Vagina (tissue), 2 donors: ENCODE results near the gene TENM4. TPM values are rescaled to one million over a fixed set of nuclear protein-coding genes. Genes with fewer than 3 reads are reported as not detected.

Source experiments
- DNase-seq, 2 donors: peaks; one replicate each; pipeline ENCODE4 v3.0.0-alpha.2; 2017; ENCODE audit errors: extremely low spot score in 2 of 2
- H3K27ac ChIP-seq: fragments of 200-600 bp; sonication (generic); one replicate; pipeline ENCODE4 v1.5.1; 2019
- H3K27me3 ChIP-seq: fragments of 200-600 bp; sonication (generic); one replicate; pipeline ENCODE4 v1.5.1; 2019
- H3K36me3 ChIP-seq, 2 donors: fragments of 200-600 bp; sonication (generic); one replicate each; pipeline ENCODE4 v1.5.1; 2017 to 2019
- H3K4me1 ChIP-seq: fragments of 200-600 bp; sonication (generic); one replicate; pipeline ENCODE4 v1.5.1; 2019
- H3K4me3 ChIP-seq, 2 donors: fragments of 200-600 bp; sonication (generic); 1 replicate in 1 of 2; 2 replicates in 1 of 2; pipeline ENCODE4 v1.5.1; 2016 to 2019
- H3K9me3 ChIP-seq: fragments of 200-600 bp; sonication (generic); one replicate; pipeline ENCODE4 v1.5.1; 2019
- POLR2A ChIP-seq, 2 donors: fragments of 450-650 bp; IDR thresholded peaks; one replicate each; pipeline ENCODE4 v1.6.1; 2017; ENCODE audit warnings: antibody characterized with exemption in 2 of 2, mild to moderate bottlenecking in 2 of 2, moderate library complexity in 2 of 2
- POLR2AphosphoS5 ChIP-seq, 2 donors: sonication (generic); formaldehyde crosslinking; IDR thresholded peaks; one replicate each; pipeline ENCODE4 v1.9.0; 2017; ENCODE audit warnings: antibody characterized with exemption in 2 of 2, mild to moderate bottlenecking in 2 of 2, low read depth in 1 of 2; ENCODE audit not compliant: insufficient read depth in 1 of 2
- intact Hi-C: fragments of 100-400 bp; cut with DNase I; formaldehyde crosslinking; loops from one replicate; pipeline ENCODE4 v1.15.1; 2023
- total RNA-seq: library from RNA; depleted of rRNA; stranded (reverse); fragments of >200 nt; gene quantifications from one replicate; pipeline ENCODE4 v1.2.3, GENCODE V29; 2016
- TF ChIP-seq, protein P1 (sequence below), 3 experiments: fragments of 450-650 bp in 2 of 3; fragments of 200-600 bp in 1 of 3; sonication (generic) in 1 of 3; IDR thresholded peaks; one replicate each; pipeline ENCODE4 v1.5.1; 2017 to 2019; ENCODE audit warnings: antibody characterized with exemption in 3 of 3, mild to moderate bottlenecking in 2 of 3, moderate library complexity in 2 of 3

TENM4 gene
- total RNA-seq, 1 donor from 2014 or later, result 12.5 TPM

DNA sequence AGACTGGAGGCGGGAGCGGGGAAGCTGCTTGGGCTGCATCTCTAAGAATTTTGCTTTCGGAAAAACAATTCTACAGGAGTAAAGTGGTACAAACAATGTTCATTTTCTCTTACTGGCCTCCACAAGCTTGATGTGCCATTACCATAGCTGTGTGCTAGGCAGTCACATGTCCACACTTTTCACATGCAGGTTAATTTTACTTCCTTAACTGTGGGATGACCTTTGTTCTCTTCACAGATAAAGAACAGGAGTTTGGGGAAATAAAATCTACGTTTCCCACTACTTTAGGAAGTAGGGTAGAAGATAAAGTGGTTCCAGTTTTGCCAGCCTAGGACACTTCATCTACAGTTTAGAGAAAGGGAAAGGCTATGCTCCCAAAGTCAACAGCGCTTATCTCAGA is 539.0 kb downstream of the TENM4 start:
- TF ChIP-seq POLR2AphosphoS5 (IDR thresholded peaks at IDR 0.05; ENCODE audit: insufficient read depth in 1 of 2, low read depth in 1 of 2) (no peak), POLR2A (IDR thresholded peaks at IDR 0.05) (no peak)
- TF ChIP-seq, protein P1, sequence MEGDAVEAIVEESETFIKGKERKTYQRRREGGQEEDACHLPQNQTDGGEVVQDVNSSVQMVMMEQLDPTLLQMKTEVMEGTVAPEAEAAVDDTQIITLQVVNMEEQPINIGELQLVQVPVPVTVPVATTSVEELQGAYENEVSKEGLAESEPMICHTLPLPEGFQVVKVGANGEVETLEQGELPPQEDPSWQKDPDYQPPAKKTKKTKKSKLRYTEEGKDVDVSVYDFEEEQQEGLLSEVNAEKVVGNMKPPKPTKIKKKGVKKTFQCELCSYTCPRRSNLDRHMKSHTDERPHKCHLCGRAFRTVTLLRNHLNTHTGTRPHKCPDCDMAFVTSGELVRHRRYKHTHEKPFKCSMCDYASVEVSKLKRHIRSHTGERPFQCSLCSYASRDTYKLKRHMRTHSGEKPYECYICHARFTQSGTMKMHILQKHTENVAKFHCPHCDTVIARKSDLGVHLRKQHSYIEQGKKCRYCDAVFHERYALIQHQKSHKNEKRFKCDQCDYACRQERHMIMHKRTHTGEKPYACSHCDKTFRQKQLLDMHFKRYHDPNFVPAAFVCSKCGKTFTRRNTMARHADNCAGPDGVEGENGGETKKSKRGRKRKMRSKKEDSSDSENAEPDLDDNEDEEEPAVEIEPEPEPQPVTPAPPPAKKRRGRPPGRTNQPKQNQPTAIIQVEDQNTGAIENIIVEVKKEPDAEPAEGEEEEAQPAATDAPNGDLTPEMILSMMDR (IDR thresholded peaks at IDR 0.05), result no peak
- no peak for DNase-seq
- Histone ChIP-seq H3K27me3 (no peaks in the 10 kb centered on the region), H3K36me3 (no peaks in the 10 kb centered on the region), H3K27ac (no peak overlapping the region), H3K4me3 (no peak overlapping the region), H3K4me1 (no peaks in the 10 kb centered on the region), H3K9me3 (no peaks in the 10 kb centered on the region)
- intact Hi-C loops, result no loop called here

- Histone ChIP-seq H3K27ac (no peak overlapping the region), H3K4me3 (no peak overlapping the region), H3K9me3 (no peaks in the 10 kb centered on the region), H3K27me3 (no peaks in the 10 kb centered on the region), H3K4me1 (no peaks in the 10 kb centered on the region), H3K36me3 (no peaks in the 10 kb centered on the region)
- intact Hi-C loops, result no loop called here
- no peak for TF ChIP-seq POLR2A (IDR thresholded peaks at IDR 0.05)
- TF ChIP-seq POLR2AphosphoS5 (IDR thresholded peaks at IDR 0.05; ENCODE audit: insufficient read depth in 1 of 2, low read depth in 1 of 2), result no peak
- TF ChIP-seq, protein P1 (IDR thresholded peaks at IDR 0.05), result no peak
- no peak for DNase-seq
Measured at GRCh38 chr11:78898266-78898775, 542.5 kb downstream of the TENM4 start.

GRCh38 chr11:78893996-78894395 is 546.8 kb downstream of the TENM4 start:
- TF ChIP-seq POLR2AphosphoS5 (IDR thresholded peaks at IDR 0.05; ENCODE audit: insufficient read depth in 1 of 2, low read depth in 1 of 2), result no peak
- TF ChIP-seq, protein P1 (IDR thresholded peaks at IDR 0.05), result no peak
- TF ChIP-seq POLR2A (IDR thresholded peaks at IDR 0.05), result no peak
- Histone ChIP-seq H3K9me3 (no peaks in the 10 kb centered on the region), H3K36me3 (no peaks in the 10 kb centered on the region), H3K27me3 (no peaks in the 10 kb centered on the region), H3K4me1 (no peaks in the 10 kb centered on the region), H3K4me3 (no peak overlapping the region), H3K27ac (no peak overlapping the region)
- intact Hi-C loops, result no loop called here
- no peak for DNase-seq

GRCh38 chr11:78889698-78890097 is 551.1 kb downstream of the TENM4 start:
- intact Hi-C loops, result no loop called here
- H3K36me3 ChIP-seq, result no peaks in the 10 kb centered on the region

DNA sequence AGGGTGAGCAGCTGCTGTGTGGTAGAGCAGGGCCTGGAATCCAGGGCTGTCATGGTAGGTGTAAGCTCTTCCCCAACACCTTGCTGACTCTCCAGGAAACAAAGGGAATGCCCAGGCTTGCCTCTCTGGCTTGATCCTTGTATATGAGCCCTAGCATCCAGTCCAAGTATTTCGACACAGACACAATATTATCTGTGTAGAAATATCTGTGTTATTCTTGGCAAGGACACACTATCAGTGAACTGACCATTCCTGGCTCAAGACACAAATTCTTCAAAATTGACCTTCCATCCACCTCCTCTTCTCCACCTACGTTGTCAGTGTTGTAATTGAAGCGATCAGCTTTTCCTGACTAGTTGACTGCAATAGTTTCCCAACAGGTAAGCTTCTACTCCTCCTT is 554.2 kb downstream of the TENM4 start:
- no peaks in the 10 kb centered on the region for H3K36me3 ChIP-seq
- no peak for DNase-seq
- intact Hi-C loops, result no loop called here
- H3K4me1 ChIP-seq, result no peaks in the 10 kb centered on the region
- no peaks in the 10 kb centered on the region for H3K9me3 ChIP-seq
- H3K27me3 ChIP-seq, result no peaks in the 10 kb centered on the region
- H3K4me3 ChIP-seq, result no peak overlapping the region
- H3K27ac ChIP-seq, result no peak overlapping the region
- TF ChIP-seq, protein P1 (IDR thresholded peaks at IDR 0.05), result no peak
- TF ChIP-seq POLR2A (IDR thresholded peaks at IDR 0.05) (no peak), POLR2AphosphoS5 (IDR thresholded peaks at IDR 0.05; ENCODE audit: insufficient read depth in 1 of 2, low read depth in 1 of 2) (no peak)

More at GRCh38 chr11:78889698-78890097, 551.1 kb downstream of the TENM4 start:
- Histone ChIP-seq H3K4me3 (no peak overlapping the region), H3K4me1 (no peaks in the 10 kb centered on the region), H3K27ac (no peak overlapping the region), H3K27me3 (no peaks in the 10 kb centered on the region), H3K9me3 (no peaks in the 10 kb centered on the region)
- TF ChIP-seq, protein P1 (IDR thresholded peaks at IDR 0.05), result no peak
- TF ChIP-seq POLR2A (IDR thresholded peaks at IDR 0.05) (no peak), POLR2AphosphoS5 (IDR thresholded peaks at IDR 0.05; ENCODE audit: insufficient read depth in 1 of 2, low read depth in 1 of 2) (no peak)
- no peak for DNase-seq
